Hematopoietic multipotent progenitor cell treated with erythropoietin and hydrocortisone succinate and interleukin-3 and kit ligand, for 4 days (in vitro differentiated cells): ENCODE data around the gene LPGAT1.
"Not testable (repeated sequence)": the region's sequence is repeated elsewhere in the genome, so short reads cannot be mapped to it uniquely, and the experiment has no call there.

ENCODE experiments used
- DNase-seq: peaks from one replicate; pipeline ENCODE4 v3.0.0-alpha.2; 2015

LPGAT1 gene, protein sequence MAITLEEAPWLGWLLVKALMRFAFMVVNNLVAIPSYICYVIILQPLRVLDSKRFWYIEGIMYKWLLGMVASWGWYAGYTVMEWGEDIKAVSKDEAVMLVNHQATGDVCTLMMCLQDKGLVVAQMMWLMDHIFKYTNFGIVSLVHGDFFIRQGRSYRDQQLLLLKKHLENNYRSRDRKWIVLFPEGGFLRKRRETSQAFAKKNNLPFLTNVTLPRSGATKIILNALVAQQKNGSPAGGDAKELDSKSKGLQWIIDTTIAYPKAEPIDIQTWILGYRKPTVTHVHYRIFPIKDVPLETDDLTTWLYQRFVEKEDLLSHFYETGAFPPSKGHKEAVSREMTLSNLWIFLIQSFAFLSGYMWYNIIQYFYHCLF

GRCh38 chr1:211830328-211831142 is at the start of gene LPGAT1:
Gene LPGAT1, minus strand, starts transcription at chr1:211830763. Its CDS starts 1,467 bp downstream, at chr1:211829296.
- peak; percentile 87 for DNase-seq

DNA sequence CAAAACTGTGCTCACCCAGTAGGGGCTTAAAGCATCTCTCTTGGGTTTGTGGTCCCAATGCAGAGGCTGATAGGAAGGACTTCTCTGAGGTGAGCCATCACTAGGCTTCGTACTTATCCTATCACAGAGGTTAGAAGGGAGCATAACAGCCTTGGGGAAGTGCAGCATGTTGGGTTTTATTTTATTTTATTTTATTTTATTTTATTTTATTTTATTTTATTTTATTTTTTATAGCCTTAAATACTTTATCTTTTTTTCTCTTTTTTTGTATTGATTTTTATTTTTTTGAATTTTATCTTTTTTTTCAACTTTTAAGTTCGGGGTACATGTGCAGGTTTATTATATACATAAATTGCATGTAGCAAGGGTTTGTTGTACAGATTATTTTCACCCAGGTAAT is 48.9 kb upstream of the LPGAT1 start:
- DNase-seq = no peak

DNA sequence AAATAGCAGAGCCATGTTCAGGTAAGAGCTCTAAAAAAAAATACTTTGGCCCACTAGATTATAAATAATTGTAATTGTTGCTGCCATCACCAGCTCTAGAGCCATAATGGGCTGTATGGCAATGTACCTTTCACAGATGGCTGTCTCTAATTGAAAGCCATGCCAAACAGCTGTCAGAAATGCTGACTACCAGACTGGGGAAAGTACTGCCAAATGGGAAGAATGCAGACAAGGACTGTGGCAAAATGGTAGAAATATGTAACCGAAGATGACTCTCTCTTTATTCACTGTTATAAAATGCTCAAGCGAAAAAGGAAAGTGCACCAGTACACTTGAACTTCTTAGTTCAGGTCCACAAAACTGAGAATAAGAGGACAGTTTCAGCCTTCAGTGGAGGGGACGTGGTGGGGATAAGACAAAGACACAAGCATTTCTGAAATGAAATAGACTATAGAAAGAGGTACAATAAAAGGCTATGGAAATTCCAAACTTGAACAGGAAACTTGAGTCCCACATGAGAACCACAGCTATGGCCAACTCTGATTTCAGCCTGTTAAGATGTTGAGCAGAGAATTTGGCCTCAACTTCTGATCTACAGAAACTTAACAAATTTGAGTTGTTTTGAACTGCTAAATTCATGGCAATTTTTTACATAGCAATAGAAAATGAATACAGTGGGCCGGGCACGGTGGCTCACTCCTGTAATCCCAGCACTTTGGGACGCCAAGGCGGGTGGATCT is 46.5 kb upstream of the LPGAT1 start:
- DNase-seq = no peak

DNA sequence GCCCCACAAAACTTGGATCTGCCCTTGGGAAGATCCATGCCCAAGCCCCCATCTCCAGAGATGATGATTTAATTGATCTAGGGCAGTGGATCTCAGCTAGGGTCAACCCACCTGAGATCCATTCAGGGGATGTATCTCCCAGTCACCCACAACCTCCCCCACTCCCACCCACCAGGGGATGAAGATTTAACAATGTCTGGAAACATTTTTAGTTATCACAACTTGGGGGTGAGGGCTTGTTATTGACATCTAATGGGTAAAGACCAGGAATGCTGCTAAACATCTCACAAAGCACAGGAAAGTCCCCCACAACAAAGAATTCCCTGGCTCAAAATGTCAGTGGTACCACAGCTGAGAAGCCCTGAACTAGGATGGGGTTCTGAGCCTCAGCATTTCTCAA is 45.0 kb upstream of the LPGAT1 start:
- DNase-seq = no peak

DNA sequence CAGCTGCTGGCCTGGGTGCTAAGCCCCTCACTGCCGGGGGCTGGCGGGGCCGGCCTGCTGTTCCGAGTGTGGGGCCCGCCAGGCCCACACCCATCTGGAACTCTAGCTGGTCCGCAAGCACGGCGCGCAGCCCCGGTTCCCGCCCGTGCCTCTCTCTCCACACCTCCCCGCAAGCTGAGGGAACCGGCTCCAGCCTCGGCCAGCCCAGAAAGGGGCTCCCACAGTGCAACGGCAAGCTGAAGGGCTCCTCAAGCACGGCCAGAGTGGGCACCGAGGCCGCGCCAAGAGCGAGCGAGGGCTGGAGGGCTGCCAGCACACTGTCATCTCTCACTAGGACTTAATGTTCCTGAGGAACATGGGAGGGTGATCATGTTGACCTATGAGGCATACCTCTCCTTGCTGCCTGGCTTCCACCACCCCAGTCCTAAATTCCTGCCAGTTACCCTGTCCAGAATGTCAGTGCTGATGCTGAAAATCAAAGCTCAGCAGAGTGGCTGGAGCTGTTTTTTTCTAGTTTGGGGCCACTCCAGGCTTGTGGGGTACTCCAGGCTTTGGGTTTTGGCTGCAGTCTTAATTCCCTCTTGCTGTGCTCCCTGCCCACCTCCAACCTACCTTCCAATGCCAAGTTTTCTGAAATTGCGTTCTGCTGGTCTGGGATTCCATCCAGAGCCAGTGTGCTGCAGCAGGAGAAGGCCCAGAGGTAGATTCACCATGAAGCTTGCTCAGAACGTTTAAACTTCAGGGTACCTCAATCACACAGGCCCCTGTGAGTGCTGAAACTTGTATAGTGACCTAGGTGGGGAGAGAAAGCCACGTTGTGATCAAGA is 44.2 kb upstream of the LPGAT1 start:
- no peak for DNase-seq

DNA sequence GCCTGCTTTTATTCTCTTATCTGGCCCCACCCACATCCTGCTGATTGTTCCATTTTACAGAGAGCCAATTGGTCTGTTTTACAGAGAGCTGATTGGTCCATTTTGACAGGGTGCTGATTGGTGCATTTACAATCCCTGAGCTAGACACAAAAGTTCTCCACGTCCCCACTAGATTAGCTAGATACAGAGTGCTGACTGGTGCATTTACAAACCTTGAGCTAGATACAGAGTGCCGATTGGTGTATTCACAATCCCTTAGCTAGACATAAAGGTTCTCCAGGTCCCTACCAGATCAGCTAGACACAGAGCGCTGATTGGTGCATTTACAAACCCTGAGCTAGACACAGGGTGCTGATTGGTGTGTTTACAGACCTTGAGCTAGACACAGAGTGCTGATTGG is 43.2 kb upstream of the LPGAT1 start:
- DNase-seq = not testable (repeated sequence)

DNA sequence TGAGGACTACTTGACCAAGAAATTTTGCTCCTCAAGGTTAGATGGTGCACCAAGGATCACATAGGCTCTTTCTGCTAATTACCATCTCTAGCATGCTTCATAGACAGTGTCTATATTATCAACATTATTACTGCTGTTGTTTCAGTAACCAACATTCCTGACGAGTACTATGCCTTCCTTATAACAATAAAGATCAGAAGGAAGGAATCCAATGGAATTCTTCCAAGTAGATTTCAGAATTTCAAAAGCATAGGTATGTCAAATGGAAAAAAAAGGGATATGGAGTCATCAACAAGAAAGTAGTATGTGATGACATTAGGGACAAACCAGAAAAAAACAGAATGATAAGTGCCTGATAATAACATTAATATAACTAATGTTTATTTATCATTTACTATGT is 39.6 kb upstream of the LPGAT1 start:
- no peak for DNase-seq

DNA sequence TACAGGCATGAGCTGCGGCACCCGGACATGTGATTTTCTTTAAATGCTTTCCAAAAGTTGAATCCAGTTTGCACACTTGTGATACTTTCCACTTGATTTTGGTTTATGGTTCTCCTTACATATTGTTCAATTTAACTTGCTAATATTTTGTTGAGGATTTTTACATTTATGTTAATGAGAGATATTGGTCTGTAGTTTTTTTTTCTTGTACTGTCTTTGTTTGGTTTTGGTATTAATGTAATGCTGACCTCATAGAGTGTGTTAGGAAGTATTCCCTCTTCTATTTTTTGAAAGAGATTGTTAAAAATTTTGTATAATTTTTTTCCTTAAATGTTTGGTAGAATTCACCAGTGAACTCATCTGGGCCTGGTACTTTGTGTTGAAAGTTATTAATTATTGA is 34.6 kb upstream of the LPGAT1 start:
- no peak for DNase-seq

DNA sequence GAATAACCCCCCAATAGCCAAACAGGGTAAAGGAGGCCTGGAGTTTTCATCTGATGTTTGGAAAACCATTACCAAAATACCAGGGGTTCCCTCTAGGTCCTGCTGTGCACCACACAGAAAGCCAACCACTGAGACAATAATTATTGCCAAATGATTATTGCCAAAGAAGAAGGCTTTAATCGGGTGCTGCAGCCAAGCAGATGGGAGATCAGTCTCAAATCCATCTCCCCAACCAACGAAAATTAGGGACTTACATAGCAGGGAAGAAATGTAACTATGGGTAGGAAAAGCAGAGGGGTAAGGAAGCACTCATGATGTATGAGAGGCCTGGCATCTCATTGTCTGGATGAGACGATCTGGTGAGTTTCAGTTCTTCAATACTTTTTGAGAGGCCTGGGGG is 28.8 kb upstream of the LPGAT1 start:
- DNase-seq = no peak

DNA sequence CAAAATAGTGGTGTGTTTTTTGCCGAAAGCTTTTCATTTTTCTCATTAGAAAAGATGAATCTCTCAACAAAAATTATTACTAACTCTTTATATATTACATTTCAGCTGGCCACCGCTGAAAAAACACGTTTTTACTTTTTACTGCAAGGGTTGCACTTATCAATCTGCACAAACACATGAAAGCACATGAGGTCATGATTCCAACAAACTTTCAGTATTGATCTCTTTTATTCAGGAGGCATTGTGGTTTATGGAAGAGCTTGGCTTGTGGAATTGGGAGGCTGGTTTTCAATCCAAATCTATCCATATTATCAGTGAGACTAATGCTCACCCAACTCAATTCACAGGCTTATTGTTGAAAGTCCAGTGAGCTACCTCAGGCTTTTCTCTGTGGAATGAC is 20.6 kb upstream of the LPGAT1 start:
- DNase-seq = no peak

- peak; percentile 42 for DNase-seq
These were observed 13.1 kb upstream of the LPGAT1 start for GRCh38 chr1:211843507-211844298.

- no peak for DNase-seq
These were observed 12.5 kb upstream of the LPGAT1 start for GRCh38 chr1:211843018-211843417.

GRCh38 chr1:211842518-211842917 is 12.0 kb upstream of the LPGAT1 start:
- DNase-seq = no peak

DNA sequence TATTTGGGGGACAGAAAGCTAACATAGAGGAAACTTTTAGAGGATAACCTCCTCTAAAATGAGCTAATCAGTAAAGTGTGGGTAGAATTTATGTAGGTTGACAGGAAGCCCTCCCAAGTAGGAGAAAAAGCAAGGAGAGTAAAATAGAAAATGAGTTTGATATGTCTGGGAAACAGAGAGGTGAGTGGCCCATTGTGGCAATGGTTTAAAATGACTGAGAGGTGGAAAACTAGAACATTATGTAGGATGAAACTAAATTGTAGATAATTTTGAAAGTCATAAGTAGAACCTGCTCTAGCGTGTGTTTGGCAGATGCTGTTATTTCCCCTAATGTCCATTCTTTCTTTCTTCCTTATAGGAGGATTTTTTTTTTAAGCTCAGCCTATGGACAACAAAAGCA is 8.5 kb upstream of the LPGAT1 start:
- no peak for DNase-seq

DNA sequence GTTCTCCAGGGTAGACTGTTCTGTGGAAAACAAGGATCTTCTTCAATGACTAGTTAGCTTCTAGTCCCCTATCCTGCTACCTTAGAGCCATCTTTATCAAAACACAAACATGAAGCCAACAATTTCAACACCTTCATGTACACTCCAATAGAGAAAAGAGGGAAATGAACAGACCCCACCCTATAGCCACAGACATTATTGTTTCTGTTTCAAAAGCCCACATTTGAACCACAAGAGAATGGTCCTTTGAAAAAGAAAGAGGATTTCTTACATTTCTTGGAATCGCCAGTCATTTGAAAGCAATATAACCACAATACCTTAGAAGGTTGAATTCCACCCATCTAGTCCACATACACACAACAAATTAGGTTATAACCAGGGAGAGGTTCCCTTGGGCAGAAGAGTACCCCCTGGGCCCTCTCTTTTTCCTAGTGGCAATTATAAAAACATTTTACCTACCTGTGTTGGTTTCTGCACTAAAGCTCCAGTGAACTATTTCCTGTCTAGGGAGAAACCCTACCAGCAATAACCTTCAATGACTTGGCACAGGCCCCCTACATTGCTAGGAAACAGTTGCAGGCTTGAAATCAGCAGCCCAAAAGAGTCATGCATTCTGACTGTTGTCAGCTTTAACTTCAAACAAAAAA is 2.7 kb upstream of the LPGAT1 start:
- peak; percentile 72 for DNase-seq

DNA sequence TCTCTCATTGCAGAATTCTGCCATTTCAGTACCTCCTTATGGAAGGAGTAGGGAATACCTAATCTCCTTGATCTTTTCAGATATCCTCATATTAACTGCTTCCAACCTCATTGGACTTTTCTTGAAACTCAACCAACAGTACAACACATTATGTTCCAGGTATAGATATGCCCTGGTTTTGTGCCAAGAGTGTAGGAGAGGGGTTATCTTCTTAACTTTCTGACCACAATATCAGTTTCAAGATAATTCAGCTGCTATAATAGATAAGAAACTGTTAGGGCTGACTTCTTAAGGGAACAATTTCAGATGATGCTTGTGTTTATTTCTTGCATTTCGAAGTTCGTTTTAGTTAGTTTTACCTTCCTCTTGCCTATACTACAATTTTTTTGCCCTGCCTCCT is 2.1 kb upstream of the LPGAT1 start:
- peak; percentile 61 for DNase-seq

DNA sequence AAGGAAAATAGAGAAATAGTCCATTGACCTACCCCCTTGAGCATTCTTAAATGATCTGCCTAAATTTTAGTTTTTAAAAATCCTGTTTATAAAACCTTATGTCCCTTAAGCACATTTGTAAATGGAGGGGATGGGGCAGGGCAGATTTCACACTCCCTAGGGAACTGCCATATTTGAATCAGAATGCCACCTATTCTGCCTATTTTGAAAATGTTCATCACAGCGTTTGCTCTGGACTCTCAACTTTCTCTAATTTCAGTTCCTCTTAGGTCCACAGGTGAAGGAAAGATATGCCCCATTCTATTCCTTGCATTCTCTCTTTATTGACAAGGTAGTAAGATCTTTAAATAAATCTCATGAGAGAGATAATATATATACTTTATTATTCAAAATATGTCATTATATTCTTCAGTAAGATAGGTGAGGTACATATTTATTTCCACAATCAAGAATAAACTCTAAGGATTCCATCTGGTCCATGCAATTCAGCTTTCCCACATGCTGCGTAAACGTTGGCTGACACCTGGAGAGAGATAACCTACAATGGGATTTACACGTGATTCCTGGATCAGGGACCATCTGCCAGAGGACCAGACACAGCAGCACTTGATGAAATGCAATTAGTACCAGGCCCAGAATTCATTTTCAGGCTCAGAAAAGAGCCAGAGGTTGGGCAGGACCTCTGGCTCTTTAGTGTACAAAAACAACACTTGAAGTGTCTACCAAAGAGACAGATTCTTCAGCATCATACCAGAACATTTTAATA is 1.2 kb upstream of the LPGAT1 start:
- DNase-seq = no peak

DNA sequence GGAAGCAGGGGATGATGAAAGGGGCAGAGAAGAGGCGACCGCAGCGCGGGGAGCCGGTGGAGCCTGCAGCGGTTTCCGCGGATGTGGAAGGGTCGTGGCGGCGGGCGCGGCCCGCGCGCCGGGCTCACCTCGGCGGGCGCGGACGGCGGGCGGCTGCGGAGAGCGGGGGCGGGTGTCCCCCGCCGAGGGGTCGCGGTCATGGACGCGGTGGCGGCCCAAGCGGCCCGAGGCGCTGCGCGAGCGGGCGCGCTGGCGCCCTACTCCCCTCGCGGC is 572 bp downstream of the LPGAT1 start:
- no peak for DNase-seq

GRCh38 chr1:211829343-211830054 is 1.1 kb downstream of the LPGAT1 start:
- DNase-seq = peak; percentile 59
